Fibroblast of lung (primary cell): ENCODE results near the gene CASKIN1.

Experiments used
- CTCF ChIP-seq, 2 donors: IDR thresholded peaks in 1 of 2; conservative IDR thresholded peaks in 1 of 2; 1 replicate in 1 of 2; 2 replicates in 1 of 2; pipeline ENCODE4 v1.5.1; 2011 to 2012; ENCODE audit warnings: low read length in 2 of 2, control low read depth in 1 of 2, inconsistent platforms in 1 of 2, low read depth in 1 of 2, mild to moderate bottlenecking in 1 of 2
- EZH2 ChIP-seq: IDR thresholded peaks from 2 replicates; pipeline ENCODE4 v1.5.1; 2012; ENCODE audit warnings: low read length, control low read depth, mild to moderate bottlenecking; ENCODE audit errors: missing control alignments

GRCh38 chr16:2147981-2148671 lies 48.3 kb downstream of the CASKIN1 start, which contains the start of gene RAB26:
- TF ChIP-seq CTCF (conservative IDR thresholded peaks at IDR 0.05 in 1 of 2, IDR thresholded peaks at IDR 0.05 in 1 of 2; ENCODE audit: low read depth in 1 of 2, low read length in 2 of 2) = no peak
- TF ChIP-seq EZH2 = no peak
